MM.1S (cell line): ENCODE measurements around the gene RPSA.
"Not testable (repeated sequence)": the region's sequence is repeated elsewhere in the genome, so short reads cannot be mapped to it uniquely, and the experiment has no call there.

Experiments used
- DNase-seq: peaks from one replicate; pipeline ENCODE4 v3.0.0-alpha.2; 2015
- H2AFZ ChIP-seq: fragments of 300-600 bp; sonication (generic); 2 replicates; pipeline ENCODE4 v1.6.0; 2016; ENCODE audit warnings: antibody characterized with exemption, low read length
- H3F3A ChIP-seq: fragments of 300-600 bp; sonication (generic); 2 replicates; pipeline ENCODE4 v1.6.1; 2016; ENCODE audit warnings: mild to moderate bottlenecking, antibody characterized with exemption, low read length, moderate library complexity, mixed read lengths; ENCODE audit not compliant: insufficient read depth
- H3K27ac ChIP-seq: fragments of 300-600 bp; sonication (generic); 2 replicates; pipeline ENCODE4 v1.5.1; 2016; ENCODE audit warnings: mild to moderate bottlenecking, low read length
- H3K27me3 ChIP-seq: fragments of 300-600 bp; sonication (generic); replicated peaks from 2 replicates; pipeline ENCODE4 v1.6.0; 2016; ENCODE audit warnings: low read length; ENCODE audit not compliant: insufficient read depth
- H3K36me3 ChIP-seq: fragments of 300-600 bp; sonication (generic); replicated peaks from 2 replicates; pipeline ENCODE4 v1.6.1; 2016; ENCODE audit warnings: mild to moderate bottlenecking, low read length, mixed read lengths; ENCODE audit not compliant: insufficient read depth
- H3K4me1 ChIP-seq: fragments of 300-600 bp; sonication (generic); 2 replicates; pipeline ENCODE4 v1.6.1; 2016; ENCODE audit warnings: low read length, mixed read lengths
- H3K4me2 ChIP-seq: fragments of 300-600 bp; sonication (generic); 2 replicates; pipeline ENCODE4 v1.6.0; 2016; ENCODE audit warnings: low read depth, low read length
- H3K4me3 ChIP-seq: fragments of 300-600 bp; sonication (generic); 2 replicates; pipeline ENCODE4 v1.5.1; 2016; ENCODE audit warnings: low read length, mixed read lengths
- H3K79me2 ChIP-seq: fragments of 300-600 bp; sonication (generic); 2 replicates; pipeline ENCODE4 v1.6.1; 2016; ENCODE audit warnings: mixed run types, low read length, mixed read lengths
- H3K9ac ChIP-seq: fragments of 300-600 bp; sonication (generic); 2 replicates; pipeline ENCODE4 v1.6.1; 2016; ENCODE audit warnings: low read length, mixed read lengths
- H3K9me2 ChIP-seq: fragments of 300-600 bp; sonication (generic); replicated peaks from 2 replicates; pipeline ENCODE4 v1.6.1; 2016; ENCODE audit warnings: mild to moderate bottlenecking, low read length, mixed read lengths; ENCODE audit not compliant: insufficient read depth
- H3K9me3 ChIP-seq: fragments of 300-600 bp; sonication (generic); replicated peaks from 2 replicates; pipeline ENCODE4 v1.6.1; 2016; ENCODE audit warnings: mild to moderate bottlenecking, low read length, mixed read lengths; ENCODE audit not compliant: insufficient read depth
- H4K20me1 ChIP-seq: fragments of 300-600 bp; sonication (generic); 2 replicates; pipeline ENCODE4 v1.6.1; 2016; ENCODE audit warnings: mild to moderate bottlenecking, low read length, moderate library complexity, mixed read lengths; ENCODE audit not compliant: insufficient read depth
- EZH2 ChIP-seq: fragments of 300-600 bp; sonication (generic); optimal IDR thresholded peaks from 2 replicates; pipeline ENCODE3; 2017; ENCODE audit warnings: low read depth, mild to moderate bottlenecking, antibody characterized with exemption, low read length, mixed read lengths
- EZH2phosphoT487 ChIP-seq: fragments of 300-600 bp; sonication (generic); IDR thresholded peaks from 2 replicates; pipeline ENCODE4 v1.6.1; 2018; ENCODE audit warnings: antibody characterized with exemption, low read length
- TF ChIP-seq, protein P1 (sequence below): fragments of 300-600 bp; sonication (generic); IDR thresholded peaks from 2 replicates; pipeline ENCODE4 v1.5.1; 2016; ENCODE audit warnings: antibody characterized with exemption, low read length, mixed read lengths

The RPSA gene

DNA sequence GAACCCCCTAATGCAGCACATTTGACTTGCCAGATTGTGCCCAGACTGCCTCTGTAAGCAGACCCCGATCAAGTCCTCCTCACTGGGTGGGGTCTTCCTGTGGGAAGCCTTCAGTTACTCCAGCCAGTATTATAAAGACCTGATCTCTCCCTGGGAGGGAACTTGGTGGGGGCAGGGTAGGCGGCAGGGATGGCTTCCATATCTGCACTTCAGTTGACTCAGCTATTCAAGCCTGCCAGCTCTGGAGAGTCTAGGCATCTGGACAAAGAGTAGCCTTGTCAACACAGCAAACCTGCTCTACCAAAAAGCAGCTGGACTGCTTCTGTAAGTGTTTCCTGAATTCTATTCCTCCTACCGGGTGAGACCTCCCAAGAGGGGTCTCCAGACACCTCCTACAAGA lies 44.3 kb upstream of the RPSA start:
- Histone ChIP-seq H3F3A (no peaks in the 10 kb centered on the region), H3K4me3 (no peak overlapping the region), H2AFZ (no peak overlapping the region), H3K27ac (no peak overlapping the region), H3K36me3 (no peaks in the 10 kb centered on the region), H3K9me3 (no peaks in the 10 kb centered on the region), H3K4me1 (no peaks in the 10 kb centered on the region), H3K79me2 (no peaks in the 10 kb centered on the region), H3K9ac (no peak overlapping the region), H3K27me3 (no peaks in the 10 kb centered on the region), H3K4me2 (no peak overlapping the region), H3K9me2 (no peaks in the 10 kb centered on the region), H4K20me1 (no peaks in the 10 kb centered on the region)
- TF ChIP-seq, protein P1, sequence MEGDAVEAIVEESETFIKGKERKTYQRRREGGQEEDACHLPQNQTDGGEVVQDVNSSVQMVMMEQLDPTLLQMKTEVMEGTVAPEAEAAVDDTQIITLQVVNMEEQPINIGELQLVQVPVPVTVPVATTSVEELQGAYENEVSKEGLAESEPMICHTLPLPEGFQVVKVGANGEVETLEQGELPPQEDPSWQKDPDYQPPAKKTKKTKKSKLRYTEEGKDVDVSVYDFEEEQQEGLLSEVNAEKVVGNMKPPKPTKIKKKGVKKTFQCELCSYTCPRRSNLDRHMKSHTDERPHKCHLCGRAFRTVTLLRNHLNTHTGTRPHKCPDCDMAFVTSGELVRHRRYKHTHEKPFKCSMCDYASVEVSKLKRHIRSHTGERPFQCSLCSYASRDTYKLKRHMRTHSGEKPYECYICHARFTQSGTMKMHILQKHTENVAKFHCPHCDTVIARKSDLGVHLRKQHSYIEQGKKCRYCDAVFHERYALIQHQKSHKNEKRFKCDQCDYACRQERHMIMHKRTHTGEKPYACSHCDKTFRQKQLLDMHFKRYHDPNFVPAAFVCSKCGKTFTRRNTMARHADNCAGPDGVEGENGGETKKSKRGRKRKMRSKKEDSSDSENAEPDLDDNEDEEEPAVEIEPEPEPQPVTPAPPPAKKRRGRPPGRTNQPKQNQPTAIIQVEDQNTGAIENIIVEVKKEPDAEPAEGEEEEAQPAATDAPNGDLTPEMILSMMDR = no peak
- no peak for DNase-seq

DNA sequence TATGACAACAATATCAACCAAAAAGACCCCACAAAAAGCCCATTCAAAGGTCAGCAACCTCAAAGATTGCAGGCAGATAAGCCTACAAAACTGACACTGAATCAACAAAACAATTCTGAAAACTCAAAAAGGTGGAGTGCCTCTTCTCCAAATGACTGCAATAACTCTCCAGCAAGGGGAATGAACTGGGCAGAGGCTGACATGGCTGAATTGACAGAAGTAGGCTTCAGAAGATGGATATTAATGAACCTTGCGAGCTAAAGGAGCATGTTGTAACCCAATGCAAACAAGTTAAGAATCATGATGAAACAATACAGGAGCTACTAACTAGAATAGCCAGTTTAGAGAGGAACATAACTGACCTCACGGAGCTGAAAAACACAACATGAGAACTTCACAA lies 43.7 kb upstream of the RPSA start:
- H3K79me2 ChIP-seq = no peaks in the 10 kb centered on the region
- no peaks in the 10 kb centered on the region for H3K9me3 ChIP-seq
- H3K9ac ChIP-seq = no peak overlapping the region
- no peaks in the 10 kb centered on the region for H3K4me1 ChIP-seq
- H3F3A ChIP-seq = no peaks in the 10 kb centered on the region
- no peak overlapping the region for H2AFZ ChIP-seq
- no peaks in the 10 kb centered on the region for H3K36me3 ChIP-seq
- no peak overlapping the region for H3K4me3 ChIP-seq
- no peaks in the 10 kb centered on the region for H3K9me2 ChIP-seq
- DNase-seq = no peak
- no peaks in the 10 kb centered on the region for H4K20me1 ChIP-seq
- no peak overlapping the region for H3K27ac ChIP-seq
- TF ChIP-seq, protein P1 = no peak
- no peak for TF ChIP-seq EZH2
- H3K27me3 ChIP-seq = no peaks in the 10 kb centered on the region
- H3K4me2 ChIP-seq = no peak overlapping the region

DNA sequence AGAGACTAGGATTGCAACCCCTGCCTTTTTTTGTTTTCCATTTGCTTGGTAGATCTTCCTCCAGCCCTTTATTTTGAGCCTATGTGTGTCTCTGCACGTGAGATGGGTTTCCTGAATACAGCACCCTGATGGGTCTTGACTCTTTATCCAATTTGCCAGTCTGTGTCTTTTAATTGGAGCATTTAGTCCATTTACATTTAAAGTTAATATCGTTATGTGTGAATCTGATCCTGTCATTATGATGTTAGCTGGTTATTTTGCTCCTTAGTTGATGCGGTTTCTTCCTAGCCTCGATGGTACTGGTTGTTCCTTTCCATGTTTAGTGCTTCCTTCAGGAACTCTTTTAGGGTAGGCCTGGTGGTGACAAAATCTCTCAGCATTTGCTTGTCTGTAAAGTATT lies 36.1 kb upstream of the RPSA start:
- not testable (repeated sequence) for H3K4me2 ChIP-seq, H3K9me2 ChIP-seq, H3K36me3 ChIP-seq, H3K9ac ChIP-seq, H3F3A ChIP-seq, H3K4me1 ChIP-seq, DNase-seq, H2AFZ ChIP-seq, H3K4me3 ChIP-seq, H3K9me3 ChIP-seq, H4K20me1 ChIP-seq, H3K79me2 ChIP-seq, H3K27me3 ChIP-seq, H3K27ac ChIP-seq

DNA sequence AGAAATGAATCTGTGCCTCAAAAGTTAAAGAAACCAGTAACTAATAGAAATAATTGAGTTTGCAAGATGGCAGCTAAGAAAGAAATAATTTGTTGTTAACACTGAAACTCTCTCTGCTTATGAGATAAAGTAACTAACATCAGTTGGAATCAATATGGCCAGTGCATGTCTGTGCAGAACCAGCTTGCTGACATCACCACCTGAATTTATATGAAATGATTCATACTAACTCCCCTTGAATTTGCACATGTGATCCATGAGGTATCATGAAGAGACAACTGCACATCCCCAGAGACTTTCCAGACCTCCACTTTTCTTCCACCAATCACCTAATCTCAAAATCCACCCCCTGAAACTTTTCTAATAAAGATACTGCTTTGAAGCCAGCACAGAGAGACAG lies 33.7 kb upstream of the RPSA start:
- Histone ChIP-seq H3K4me3 (no peak overlapping the region), H3K4me1 (no peaks in the 10 kb centered on the region), H4K20me1 (no peaks in the 10 kb centered on the region), H3F3A (no peaks in the 10 kb centered on the region), H3K9ac (no peak overlapping the region), H3K27ac (no peak overlapping the region), H2AFZ (no peak overlapping the region), H3K9me3 (no peaks in the 10 kb centered on the region), H3K27me3 (no peaks in the 10 kb centered on the region), H3K4me2 (no peak overlapping the region), H3K9me2 (no peaks in the 10 kb centered on the region), H3K36me3 (no peaks in the 10 kb centered on the region), H3K79me2 (no peaks in the 10 kb centered on the region)
- TF ChIP-seq, protein P1 = no peak
- no peak for TF ChIP-seq EZH2
- TF ChIP-seq EZH2phosphoT487 = no peak
- DNase-seq = no peak
